GM19238 (cell line): Measurements from ENCODE around the gene TMEM185A.
"Not testable (repeated sequence)": the region's sequence is repeated elsewhere in the genome, so short reads cannot be mapped to it uniquely, and the experiment has no call there.

Experiments used
- DNase-seq: peaks from one replicate; pipeline ENCODE4 v3.0.0; 2011; ENCODE audit warnings: low spot score; ENCODE audit not compliant: insufficient read length

TMEM185A gene

DNA sequence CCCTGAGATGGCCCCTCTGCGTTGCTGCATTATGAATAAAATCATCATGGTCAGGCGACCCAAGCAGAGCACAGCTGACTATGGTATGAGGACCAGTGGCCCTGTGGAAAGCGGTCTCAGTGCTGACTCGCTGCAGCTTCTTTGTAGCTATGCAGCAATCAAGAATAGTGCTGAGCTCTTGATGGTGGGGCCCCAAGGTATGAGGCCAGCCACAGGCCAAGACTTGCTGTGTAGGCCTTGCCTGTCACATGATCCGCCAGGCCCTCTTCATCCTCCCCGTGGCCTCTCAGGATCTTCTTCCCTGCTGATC lies 79.7 kb downstream of the TMEM185A start:
- DNase-seq, result not testable (repeated sequence)

DNA sequence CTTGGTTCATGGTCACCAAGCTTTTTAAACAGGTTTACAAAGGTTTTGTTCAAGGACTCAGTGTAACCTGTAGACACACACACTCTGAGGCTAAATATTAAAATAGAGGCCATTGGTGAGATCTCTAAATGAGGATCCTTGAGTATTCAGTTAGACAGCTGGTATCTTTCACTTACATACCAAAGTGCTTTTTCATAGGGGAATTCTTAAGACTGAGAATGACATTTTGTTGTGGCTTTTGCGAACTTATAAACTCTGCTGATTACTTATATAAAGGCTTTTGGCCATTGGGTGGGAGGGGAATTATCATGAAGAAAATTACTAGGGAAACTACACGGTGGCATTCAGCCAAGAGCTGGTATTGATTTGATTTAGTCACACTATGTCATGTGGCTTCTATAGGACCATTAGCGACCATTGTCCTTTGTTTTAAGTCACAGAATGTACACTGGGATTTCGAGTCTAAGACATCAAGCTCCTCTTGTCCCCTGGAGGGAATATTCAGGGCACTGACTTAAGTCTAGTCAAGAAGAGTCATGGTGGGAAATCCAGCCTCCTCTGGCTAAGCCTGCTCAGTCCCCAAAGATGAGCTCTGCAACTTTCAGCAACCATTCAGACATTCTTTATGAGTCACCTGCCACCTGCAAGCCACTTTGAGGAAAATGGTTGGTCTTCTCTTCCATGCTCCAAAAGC lies 80.2 kb downstream of the TMEM185A start:
- DNase-seq, result not testable (repeated sequence)

DNA sequence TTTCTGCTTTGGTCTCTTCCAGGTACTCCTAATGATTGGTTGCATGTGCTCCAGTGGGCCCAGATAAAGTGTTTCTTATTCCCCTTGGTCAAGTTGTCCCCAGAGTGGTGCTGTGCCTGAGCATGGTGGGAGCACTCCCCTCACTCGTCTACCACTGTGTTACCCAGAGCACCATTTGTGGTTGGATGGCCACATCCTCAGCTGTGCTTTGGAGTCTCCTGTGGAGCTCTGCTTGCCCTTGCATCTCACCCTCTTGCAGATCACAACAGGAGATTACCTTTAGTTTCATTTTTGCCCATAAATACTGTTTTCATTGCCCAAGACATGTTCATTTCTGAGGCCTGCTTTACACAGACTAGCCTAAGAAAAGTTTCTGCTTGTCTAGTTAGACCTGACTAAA lies 81.1 kb downstream of the TMEM185A start:
- DNase-seq, result not testable (repeated sequence)

DNA sequence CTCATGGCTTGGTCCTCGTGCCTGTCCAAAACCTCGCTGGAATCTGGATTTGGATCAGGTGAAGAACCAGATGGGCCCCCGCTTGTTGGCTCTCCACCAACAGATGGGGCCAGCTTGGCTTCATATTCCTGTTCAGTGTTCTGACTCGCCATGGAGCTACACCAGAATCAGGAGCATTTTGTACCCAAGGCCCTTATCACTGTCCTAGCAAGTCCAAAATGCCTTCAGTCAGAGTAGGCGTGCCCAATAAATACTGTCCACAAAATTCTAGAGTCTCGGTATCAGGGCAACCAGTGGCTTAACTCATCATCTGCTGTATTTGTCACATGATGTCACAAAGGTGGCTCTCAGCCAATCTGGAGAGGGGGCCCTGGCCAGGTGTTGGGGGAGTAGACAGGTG lies 81.9 kb downstream of the TMEM185A start, which contains the start of gene HSFX3:
HSFX3 (minus strand) TSS at position 224 of the 400 bp plus-strand sequence; CDS start at position 152, 72 bp downstream.
- not testable (repeated sequence) for DNase-seq

DNA sequence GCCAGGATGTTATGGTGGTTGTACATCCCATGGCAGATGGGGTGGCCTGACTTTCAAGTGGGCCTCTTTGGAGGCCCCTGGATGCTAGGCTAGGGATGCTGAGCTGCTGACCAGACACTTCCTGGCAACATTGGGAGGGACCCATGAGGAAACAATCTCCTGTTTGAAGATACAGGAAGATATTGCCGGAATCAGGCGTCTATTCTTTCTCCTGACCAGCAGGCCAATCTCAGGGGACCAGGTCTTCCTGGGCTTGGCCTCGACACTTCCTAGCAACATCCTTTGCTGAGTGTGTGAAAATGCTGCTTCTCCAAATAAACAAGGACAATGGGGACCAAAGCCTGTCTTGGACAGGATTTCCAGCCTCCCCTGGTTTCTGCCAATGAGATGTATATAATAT lies 83.8 kb downstream of the TMEM185A start:
- not testable (repeated sequence) for DNase-seq

DNA sequence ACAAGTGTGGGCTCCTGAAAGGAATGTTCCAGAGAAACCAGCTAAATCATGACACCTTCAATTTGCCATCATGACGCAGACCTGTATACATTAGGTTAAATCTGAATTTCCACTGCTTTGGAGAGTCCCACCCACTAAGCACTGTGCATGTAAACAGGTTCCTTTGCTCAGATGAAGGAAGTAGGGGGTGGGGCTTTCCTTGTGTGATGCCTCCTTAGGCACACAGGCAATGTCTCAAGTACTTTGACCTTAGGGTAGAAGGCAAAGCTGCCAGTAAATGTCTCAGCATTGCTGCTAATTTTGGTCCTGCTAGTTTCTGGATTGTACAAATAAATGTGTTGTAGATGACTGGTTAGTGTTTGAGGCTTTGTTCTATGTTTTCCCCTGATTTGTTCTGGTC lies 84.6 kb downstream of the TMEM185A start:
- not testable (repeated sequence) for DNase-seq
